Omental fat pad (tissue), 4 donors: ENCODE results near the gene ITPR1. TPM values are rescaled to one million over a fixed set of nuclear protein-coding genes. Genes with fewer than 3 reads are reported as not detected.

ENCODE experiments used
- ATAC-seq: fragments of 150-250 bp; one replicate; pipeline ENCODE4 v1.9.1; 2016; ENCODE audit warnings: mild to moderate bottlenecking, moderate library complexity; ENCODE audit not compliant: low FRiP score
- DNase-seq: peaks from one replicate; pipeline ENCODE4 v3.0.0-alpha.2; 2019; ENCODE audit warnings: low spot score
- total RNA-seq, 4 donors: library from RNA; depleted of rRNA; stranded (reverse); fragments of >200 nt; gene quantifications; one replicate each; pipeline ENCODE4 v1.1.0, GENCODE V29; 2016
- TF ChIP-seq, protein P1 (sequence below), 3 donors: fragments of 450-650 bp; IDR thresholded peaks; one replicate each; pipeline ENCODE4 v1.5.1; 2016 to 2017; ENCODE audit warnings: antibody characterized with exemption in 3 of 3, mild to moderate bottlenecking in 3 of 3, moderate library complexity in 2 of 3

The ITPR1 gene
- total RNA-seq, 4 donors from 2014 or later, result 38.3 to 58.5 (median 41.3) TPM

DNA sequence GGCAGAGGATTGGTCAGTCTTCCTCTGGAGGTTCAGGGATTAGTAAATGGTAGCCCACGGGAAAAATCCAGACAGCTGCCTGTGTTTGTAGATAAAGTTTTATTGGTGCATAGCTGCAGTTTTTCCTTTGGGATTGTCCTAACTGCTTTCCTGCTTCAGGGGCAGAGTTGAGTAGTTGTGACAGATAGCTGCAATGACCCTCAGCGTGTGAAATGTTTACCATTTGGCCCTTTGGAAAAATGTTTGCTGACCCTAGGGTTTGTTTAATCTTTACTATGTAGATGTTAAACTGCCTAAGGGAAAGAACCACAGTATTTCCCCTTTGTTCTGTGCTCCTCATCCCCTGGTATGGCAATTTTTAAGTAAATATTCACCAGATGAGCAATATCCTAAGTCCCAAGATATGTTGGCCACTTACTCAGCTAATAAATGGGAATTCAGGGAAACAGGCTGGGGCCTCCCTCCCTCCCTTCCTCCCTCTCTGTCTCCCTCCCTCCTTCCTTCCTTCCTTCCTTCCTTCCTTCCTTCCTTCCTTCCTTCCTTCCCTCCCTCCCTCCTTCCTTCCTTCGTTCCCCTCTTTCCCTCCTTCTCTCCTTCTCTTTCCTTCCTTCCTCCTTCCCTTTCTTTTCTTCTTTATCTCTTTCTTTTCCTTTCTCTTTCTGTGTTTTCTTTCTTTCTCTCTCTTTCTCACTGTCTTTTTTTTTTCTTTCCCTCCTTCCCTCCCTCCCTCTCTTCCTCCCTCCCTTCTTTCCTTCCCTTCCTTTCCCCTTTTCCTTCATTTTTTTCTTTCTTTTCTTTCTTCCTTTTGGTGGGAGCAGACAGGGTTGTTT lies 251.5 kb downstream of the ITPR1 start:
- DNase-seq, result no peak
- ATAC-seq, result no peak
- TF ChIP-seq, protein P1, sequence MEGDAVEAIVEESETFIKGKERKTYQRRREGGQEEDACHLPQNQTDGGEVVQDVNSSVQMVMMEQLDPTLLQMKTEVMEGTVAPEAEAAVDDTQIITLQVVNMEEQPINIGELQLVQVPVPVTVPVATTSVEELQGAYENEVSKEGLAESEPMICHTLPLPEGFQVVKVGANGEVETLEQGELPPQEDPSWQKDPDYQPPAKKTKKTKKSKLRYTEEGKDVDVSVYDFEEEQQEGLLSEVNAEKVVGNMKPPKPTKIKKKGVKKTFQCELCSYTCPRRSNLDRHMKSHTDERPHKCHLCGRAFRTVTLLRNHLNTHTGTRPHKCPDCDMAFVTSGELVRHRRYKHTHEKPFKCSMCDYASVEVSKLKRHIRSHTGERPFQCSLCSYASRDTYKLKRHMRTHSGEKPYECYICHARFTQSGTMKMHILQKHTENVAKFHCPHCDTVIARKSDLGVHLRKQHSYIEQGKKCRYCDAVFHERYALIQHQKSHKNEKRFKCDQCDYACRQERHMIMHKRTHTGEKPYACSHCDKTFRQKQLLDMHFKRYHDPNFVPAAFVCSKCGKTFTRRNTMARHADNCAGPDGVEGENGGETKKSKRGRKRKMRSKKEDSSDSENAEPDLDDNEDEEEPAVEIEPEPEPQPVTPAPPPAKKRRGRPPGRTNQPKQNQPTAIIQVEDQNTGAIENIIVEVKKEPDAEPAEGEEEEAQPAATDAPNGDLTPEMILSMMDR (IDR thresholded peaks at IDR 0.05), result no peak

DNA sequence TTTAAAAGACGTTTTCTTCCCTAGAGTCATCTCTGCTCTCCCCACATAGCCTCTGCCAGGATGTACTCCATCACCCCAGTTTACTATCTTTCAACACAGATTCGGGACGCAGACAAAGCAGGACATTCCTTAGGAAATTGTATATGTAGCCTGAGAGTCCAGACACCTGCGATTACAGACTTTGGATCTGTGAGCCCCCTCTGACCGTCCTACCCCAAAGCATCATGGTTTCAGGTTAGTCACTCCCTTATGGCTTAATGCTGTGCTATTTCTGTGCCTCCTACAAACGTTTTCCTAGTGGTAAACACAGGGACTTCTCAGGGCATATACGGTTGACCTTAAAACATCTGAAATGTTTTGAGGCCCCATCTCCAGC lies 252.1 kb downstream of the ITPR1 start:
- ATAC-seq, result no peak
- TF ChIP-seq, protein P1 (IDR thresholded peaks at IDR 0.05), result no peak
- no peak for DNase-seq

DNA sequence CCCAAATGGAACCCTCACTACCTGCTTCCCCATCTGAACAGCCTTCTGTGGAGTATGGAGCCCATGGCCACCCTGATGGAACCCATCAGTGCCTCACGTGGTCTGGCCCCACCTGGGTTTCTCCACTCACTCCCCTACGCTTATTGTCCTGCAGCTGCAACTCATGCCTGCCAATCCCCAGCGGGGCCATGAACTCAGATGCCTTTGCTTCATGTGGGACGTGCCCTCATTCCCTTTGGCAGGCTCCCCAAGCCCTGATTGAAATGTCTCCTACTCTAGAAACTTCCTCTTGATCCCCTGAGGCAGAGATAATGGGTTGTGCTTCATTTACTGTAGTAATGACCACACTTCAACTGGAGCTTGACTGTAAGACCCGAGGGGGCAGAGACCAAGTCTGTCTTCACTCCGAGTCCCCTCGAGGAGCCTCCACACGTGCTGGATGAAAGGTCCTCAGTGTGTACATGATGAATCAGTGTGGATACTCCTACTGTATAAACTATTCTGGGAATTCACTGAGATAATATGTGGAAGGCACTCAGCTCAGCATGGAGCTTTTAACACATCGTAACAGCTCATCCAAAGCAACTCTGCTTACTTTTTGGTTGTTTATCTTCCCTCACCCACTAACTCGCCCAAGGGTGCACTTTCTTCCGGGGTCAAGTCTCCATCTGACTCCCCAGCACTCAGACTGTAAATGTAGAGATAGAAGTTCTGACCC lies 253.3 kb downstream of the ITPR1 start:
- TF ChIP-seq, protein P1 (IDR thresholded peaks at IDR 0.05), result no peak
- ATAC-seq, result peak; percentile 20
- DNase-seq, result no peak

DNA sequence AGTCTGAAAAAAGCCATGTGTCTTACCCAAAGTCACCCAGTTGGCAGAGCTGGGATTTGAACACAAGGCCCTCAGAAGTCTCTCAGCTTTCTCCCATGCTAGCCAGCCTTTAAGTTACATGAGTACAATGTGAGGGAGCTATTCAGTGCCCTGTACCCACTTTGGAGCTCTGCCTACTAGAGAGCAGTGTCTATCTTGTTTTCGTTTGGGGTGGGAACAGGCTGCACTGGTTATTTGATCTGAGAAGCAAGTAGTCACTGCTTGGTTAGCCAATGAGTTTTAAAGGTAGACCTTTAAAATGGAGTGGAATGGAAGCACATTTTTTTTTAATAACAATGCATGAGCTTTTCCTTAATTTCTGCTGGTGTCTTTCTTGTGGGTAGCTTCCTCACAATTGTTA lies 255.0 kb downstream of the ITPR1 start:
- DNase-seq, result no peak
- TF ChIP-seq, protein P1 (IDR thresholded peaks at IDR 0.05), result no peak

DNA sequence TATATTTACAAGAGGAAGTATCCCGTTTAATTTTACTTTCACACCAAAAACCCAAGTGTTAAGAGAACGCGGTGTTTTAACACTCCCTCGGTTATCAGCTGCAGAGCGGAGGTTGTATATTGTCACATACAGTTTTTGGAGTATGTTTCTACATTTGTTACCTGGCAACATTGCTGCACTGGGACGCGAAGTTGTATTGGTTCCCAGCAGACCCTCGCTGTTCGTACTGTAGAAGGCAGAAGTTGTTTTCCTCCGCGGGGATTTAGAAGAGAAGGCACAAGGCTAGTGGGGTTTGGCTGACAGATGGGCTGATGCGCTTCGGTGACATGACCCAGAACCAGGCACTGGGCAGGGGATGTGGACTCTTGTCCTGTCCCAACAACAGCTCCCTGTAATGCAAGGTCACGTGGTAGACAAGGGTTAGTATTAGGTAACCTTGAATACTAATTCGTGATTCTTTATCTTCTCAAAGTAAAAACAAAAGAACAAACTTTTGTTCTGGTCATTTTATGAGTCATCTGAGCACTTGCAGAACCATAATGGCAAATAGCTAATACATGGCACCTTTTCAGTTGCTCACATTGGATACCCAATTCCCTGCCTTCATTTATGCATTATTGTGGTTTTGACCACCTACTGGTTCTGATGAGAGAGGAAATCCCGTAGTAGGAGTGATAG lies 255.7 kb downstream of the ITPR1 start:
- TF ChIP-seq, protein P1 (IDR thresholded peaks at IDR 0.05), result no peak
- DNase-seq (no peak), ATAC-seq (no peak)

More for the DNA sequence above, 255.0 kb downstream of the ITPR1 start:
- no peak for ATAC-seq

DNA sequence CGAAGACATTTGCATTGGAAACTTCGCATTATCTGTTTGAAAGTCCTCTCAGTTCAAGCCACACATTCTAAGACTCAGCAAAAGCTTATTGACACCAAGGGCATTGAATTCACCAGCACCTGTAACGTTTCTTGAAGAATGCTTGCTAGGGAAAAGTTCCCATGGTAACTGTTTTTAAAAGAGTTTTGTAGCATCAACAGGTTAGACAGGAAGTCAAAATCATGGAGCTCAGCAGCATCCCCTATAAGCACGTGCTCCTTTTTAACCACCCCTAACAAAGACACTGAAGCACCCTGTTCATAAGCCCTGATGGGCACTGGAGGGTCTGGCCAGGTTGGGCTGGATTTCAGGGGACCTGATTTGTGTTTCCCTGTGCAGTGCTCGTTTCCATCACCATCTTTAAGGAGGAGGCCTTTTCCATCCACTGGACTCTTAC lies 256.4 kb downstream of the ITPR1 start:
- TF ChIP-seq, protein P1 (IDR thresholded peaks at IDR 0.05), result no peak
- no peak for ATAC-seq
- no peak for DNase-seq
